Measurements from ENCODE around the gene PPP3R1.
A peak's percentile ranks its signal among the peaks of the same experiment; 100 is the strongest.

The PPP3R1 gene, protein sequence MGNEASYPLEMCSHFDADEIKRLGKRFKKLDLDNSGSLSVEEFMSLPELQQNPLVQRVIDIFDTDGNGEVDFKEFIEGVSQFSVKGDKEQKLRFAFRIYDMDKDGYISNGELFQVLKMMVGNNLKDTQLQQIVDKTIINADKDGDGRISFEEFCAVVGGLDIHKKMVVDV

DNA sequence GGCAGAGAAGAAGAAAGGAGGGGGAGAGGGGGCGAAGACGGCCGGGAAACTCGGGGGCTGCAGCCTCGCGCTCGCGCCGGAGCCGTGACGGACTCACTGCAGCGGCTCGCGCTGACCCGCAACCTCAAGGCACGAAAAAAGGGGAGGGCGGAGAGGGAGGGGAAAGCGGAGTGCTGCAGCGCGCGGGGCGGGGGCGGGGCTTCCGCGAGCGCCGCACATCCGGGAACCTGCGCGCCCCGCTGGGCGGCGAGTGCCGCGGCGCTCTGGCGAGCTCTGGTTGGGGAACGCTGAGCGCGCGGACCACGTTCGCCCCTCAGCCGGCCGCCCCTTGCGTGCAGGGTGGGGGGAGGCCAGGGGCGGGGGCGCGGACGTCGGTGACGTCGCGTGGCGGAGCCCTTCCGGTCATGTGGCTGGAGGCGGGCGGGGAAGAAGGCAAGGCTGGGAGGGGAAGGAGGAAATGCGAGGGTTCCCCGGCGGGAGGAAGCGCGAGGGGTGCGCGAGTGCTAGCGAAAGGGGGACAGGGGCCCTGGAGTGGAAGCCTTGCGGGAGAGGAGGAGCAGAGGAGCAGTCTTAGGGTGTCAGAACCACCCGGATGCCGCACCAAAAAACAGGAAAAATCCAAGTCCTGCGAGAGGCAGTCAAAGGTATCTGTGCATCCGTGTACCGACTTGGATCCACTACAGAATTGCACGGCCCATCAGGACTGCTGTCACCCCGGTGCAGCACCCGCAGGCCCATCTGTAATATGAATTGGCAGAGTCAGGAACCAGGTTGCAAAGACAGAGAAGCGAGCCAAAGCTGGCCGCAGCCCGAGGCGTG lies at the start of gene PPP3R1:
Gene PPP3R1 (minus strand): TSS at position 133 of the 819 bp plus-strand sequence. CDS start 405 bp downstream, outside the sequence.
- no peak for FAIRE-seq

DNA sequence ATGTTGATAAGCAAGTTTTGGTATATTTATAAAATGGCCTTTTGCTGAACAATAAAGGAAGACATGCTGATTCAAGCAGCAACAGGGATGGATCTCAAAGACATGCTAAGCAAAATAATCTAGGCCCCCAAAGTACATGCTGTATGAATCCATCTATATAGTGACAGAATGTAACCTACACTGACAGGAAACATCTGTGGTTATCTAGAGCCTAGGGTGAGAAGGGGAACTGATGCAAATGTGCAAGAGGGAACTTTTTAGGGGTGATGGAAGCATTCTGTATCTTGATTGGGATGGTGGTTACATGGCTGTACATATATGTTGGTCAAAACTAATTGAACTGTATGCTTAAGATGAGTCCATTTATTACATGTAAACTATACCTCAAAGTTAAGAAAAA lies 43.2 kb upstream of the PPP3R1 start:
- FAIRE-seq, result no peak

DNA sequence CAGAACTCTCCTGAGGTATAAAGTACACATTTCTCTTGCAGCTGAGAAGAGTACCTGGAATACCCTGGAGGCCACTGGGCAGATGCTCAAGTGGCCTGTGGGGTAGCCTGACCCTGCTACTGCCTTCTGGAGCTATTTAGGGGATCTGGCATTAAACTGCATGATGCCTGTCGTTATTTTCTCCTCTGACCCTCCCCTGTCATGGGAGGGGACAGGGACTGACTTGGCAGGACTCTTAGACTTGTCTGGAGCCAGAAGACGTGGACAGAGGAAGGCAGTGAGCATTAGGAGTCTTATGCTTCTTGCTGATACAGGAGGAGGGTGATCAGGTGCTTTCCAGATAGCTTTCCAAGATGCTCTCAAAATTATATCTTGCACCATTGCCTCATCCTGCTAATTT lies 42.6 kb upstream of the PPP3R1 start:
- no peak for FAIRE-seq

DNA sequence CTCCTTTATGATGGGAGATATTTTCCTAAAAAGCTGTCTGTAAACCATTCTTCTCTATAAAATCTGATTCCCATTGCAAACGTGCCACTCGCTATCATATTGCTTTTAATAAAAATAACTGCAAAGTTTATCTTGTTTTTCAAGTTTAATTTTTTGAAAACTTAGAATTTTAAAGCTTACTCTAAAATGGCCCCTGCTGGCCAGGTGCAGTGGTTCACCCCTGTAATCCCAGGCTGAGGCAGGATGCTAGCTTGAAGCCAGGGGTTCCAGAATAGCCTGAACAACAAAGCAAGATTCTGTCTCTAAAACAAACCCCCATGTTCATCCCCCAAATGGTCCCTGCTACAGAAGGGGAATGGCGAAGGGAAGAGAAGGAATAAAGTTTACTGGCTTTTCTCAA lies 41.9 kb upstream of the PPP3R1 start:
- no peak for FAIRE-seq

DNA sequence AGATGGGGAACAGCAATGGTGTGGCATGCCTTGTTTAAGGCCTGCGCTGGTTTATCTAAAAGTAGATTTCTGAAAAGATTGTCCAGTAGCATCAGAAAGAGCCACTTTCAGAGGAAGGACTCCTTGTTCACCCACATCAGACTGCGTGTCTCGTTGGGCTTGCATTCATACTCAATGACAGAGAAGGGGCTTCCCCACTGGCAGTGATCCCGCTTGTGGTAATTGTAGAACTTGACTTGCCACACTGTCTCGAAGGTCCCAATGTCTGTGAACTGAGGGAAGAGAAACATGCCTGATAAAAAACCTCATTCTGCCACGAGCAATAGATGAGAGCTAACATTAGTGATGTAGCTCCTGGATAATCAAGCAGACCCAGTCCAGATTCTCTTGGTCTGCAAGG lies 41.4 kb upstream of the PPP3R1 start:
- no peak for FAIRE-seq

DNA sequence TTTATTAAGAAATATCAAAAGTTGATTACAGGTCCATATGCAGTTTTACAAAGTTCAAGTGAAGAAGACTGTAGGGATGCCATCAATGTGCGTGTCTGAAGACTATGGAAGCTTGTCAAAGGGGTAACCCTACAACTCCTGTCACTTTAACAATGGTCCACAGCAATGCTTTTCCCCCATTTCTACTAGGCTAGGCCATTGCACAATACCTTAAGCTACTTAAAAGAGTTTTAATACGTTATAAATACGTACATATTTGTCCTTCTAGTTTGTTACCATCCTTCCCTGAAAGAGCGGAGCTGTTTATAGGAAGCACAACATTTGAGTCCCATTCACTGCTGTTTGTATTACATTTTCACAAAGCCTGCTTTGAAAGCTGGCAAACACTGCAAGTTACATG lies 40.7 kb upstream of the PPP3R1 start:
- no peak for FAIRE-seq

DNA sequence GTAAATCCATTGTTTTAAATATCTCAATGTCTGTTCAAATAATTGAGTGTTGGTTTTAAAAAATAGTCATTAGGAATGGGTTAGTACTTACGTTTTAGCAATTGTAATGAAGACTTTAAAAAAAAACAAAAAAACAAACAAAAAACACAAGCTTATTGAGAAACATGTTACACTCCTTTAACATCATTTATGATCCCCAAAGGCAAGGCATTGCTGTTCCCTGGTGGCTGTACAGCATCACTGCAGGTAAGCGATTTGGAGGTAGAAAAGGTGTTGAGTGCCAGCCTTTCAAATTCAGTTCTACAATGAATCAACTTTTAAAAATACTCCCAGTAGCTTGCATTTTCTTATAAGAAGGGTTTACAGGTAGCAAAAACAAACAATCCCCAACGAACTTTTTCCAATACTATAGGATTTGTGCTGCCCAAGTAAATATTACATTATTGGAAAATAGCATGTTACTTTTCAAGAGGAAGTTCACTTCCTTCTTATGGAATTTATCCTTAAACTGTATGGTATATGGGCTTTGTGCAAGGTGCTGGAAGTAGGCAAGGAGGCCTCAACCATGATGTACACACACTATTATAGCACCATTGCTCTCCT lies 39.9 kb upstream of the PPP3R1 start:
- FAIRE-seq, result peak; percentile 69

DNA sequence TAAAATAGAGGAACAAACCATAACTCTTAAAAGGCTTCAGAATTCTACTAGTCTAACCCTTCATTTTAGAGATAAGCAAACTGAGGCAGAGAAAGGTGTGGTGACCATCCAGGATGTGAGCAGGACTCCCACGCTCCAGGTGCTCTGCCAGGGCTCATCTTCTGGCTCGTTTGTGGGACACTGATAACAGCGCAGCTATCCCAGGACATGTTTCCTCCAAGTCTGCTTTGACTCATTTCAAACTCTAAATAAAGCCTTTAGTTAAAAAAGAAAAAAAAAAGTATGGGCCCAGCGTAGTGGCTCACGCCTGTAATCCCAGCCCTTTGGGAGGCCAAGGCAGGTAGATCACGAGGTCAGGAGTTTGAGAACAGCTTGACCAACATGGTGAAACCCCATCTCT lies 39.0 kb upstream of the PPP3R1 start:
- no peak for FAIRE-seq

DNA sequence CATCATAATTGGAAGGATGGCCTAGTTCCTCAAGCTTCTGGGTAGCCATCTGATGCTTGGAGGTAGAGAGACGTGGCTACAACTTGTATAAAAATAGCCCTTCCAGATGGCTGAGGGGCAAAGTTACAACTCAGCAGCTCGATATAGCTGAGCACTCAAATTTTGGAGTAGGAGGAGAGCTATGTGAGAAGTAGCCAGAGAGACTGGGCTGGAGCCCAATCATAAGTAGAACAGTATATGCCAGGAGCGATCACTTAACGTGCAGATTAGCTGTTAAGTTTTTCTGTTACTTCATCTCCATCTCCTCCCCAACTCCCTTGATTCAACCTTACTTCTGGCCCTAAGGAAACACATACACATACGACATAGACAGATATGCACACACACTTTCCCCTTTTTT lies 38.6 kb upstream of the PPP3R1 start:
- FAIRE-seq, result no peak

DNA sequence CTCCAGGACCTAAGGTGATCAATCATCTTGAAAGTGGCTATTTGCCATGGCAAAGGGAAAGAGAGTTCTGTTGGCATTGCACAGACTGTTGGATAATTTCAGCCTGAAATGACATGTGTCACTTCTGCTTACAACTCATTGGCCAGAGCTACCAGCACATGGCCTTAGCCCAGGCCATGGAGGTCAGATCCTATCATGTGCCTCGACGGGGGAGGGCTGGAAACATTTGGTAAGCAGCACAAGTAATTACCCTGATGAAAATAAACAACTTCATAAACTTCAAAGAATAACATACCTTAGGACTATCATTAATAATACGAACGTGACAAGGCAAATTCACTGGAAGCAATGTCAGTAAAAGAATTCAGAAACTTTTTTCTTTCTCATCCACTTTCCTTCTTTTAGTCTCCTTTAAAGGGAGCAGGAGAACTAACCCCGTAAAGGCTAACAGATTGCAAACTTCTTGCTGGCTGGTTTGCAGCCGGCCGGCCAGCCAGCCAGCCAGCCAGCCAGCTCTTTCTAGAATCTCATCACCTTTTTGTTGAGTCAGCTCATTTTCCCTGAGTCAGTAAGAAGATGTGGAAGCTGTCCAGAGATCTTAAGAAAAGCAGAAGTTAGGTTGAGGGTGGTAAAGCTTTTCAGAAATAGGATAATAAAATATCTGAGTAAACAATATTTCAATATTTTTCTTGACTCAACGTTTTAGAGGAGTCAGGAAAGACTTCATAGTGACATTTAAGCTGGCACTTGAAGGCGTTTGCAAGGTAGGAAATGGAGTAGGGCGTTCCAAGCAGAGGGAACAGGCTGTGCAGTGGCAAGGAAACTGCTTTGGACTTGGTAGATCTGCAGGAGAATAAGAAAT lies 35.5 kb upstream of the PPP3R1 start:
- no peak for FAIRE-seq

DNA sequence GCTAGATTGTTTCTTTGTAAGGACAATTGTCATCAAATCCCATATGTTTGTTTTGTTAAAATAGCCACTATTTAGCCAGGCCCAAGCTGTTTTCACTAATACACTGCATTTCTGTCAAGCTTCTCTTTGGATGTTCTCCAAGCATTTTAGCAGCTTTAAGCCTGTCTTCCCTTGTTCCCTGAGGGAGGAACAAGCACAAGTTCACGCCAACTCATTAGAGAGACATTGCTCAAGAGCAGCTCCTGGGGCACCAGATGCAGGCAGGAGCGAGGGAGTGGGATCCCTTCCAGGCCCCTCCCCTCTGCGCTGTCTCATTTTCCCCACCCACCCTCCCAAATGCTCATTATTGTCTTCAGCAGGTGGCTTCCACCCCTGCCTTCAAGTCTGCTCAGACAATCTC lies 32.6 kb upstream of the PPP3R1 start:
- FAIRE-seq, result no peak

DNA sequence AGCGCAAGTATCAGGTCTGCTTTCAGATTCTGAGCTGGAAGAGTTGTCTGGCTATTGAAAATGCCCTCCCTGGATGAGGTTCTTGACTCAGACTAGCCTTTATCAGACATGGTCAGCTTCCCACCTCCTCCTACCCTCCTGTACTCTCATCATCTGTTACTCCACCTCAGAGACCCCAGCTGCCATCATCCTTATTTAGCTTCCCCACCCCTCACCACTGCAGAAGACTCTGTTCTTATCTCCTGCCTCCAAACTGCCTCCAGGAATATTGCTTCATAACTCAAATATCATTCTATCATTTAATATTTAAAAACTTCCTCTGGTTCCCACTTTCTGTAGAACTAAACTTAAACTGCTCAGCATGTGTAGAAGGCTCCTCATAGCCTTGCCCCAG lies 31.1 kb upstream of the PPP3R1 start:
- FAIRE-seq, result no peak

DNA sequence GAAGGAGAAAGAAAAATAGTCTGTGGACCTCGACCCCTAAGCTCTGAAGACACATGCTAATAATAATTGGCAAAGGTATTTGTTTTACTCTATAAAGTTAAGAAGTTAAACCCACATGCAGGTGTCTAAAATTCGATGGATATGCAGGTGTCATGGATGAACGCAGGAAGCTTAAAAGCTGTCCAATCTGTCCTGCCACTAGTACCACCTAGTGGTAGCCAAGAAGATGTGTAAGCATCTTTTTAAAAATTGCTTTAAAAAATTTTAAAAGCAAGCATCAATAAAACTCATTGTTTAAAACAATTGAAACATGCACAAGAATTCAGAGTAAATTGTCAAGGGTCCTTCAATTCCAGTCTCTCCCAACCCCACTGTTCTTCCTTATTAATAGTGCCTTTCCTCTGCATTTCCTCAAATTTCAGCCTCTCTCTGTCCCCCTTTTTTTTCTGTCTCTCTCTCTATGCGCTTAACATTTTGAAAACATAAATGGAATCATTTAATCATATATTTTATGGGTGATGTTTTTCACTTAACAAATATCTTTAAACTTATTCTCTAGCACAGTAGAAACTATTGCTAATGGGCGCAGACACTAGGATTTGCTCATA lies 30.6 kb upstream of the PPP3R1 start:
- FAIRE-seq, result peak; percentile 77

DNA sequence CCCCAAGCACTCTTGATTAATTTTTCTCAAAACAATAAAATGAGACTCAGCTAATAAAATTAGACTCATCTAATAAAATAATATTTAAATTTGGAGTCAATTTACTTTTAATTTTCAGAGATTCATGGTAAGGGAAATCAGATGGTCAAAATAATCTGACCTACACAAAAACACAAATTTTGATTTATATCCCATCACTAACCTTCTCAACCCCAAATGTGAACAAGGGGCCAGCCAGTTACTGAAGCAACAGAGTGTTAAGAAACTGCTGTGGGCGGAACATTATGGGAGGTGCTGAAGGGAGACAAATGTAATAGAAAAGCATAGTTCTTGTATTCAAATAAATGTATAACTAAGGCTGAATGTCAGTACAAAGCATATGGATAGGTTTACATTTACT lies 28.5 kb upstream of the PPP3R1 start:
- no peak for FAIRE-seq

DNA sequence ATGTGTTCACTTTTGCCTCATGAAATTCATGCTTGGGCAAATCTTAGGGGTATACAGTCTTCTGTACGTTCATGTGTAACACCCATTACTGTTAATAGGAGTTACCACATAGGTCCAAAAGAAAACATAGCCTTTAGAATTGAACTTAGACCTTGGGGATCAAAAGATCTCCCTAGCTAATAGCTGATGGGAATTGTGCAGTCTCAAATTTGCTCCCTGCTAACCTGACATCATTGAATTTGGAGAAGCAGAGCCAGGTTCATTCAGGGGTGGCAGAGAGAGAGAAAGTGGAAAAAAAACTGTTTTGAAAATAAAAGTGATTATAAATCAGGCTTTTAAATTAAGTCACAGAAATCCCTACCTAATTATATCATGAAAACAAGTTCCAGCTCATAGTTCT lies 28.0 kb upstream of the PPP3R1 start:
- no peak for FAIRE-seq

DNA sequence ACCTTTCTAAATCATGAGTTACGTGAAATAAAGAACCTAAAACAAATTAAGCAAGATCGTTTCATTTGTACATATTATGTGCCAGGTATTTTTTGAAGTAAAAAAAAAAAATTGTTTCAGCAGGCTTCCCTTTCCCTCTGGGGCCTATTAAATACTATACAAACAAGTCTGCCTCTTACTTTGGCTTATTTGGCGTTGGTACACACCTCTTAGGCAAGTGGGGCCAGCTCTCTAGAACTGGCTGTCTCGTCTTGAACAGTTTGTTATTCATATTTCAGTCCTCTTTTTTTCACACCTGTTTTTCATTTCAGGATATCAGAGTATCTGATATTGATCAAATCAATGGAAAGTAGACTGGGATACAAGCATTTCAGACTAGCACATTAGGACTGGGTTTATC lies 27.4 kb upstream of the PPP3R1 start:
- no peak for FAIRE-seq

DNA sequence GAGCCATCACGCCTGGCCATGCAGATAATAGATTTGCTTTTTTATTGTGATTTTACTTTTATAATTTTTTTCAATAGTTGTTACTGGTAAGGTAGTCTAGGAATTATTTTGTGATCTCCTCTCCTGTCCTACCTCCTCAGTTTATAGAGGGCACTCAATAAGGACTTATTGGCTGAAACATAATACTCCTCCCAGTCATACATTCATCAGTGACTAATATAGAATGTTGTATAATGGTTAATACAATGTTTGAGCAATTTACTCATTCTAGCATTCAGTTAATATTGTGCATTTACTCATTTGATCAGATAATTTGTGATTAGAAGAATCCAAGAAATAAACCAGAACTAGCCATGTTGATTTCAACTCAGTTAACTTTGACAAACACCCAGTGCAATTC lies 25.8 kb upstream of the PPP3R1 start:
- no peak for FAIRE-seq

DNA sequence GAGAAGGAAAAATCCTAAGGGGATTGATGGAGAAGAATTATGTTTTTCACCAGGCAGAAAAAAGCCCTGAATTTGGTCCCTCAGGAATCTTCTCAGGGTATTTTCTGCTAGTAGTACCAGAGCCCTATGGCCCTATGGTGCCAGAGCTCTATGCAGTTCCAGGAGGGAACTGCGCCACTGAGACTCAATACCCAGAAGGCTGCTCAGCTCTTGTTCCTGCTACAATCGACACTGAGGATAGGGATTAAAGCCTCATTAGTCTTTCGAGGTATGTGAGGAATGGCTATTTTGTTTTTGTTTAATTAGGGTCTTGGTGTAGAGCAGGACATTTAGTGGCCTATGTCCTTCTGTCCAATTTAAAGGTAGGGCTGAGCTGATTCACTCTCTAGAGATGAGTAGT lies 21.7 kb upstream of the PPP3R1 start:
- no peak for FAIRE-seq

DNA sequence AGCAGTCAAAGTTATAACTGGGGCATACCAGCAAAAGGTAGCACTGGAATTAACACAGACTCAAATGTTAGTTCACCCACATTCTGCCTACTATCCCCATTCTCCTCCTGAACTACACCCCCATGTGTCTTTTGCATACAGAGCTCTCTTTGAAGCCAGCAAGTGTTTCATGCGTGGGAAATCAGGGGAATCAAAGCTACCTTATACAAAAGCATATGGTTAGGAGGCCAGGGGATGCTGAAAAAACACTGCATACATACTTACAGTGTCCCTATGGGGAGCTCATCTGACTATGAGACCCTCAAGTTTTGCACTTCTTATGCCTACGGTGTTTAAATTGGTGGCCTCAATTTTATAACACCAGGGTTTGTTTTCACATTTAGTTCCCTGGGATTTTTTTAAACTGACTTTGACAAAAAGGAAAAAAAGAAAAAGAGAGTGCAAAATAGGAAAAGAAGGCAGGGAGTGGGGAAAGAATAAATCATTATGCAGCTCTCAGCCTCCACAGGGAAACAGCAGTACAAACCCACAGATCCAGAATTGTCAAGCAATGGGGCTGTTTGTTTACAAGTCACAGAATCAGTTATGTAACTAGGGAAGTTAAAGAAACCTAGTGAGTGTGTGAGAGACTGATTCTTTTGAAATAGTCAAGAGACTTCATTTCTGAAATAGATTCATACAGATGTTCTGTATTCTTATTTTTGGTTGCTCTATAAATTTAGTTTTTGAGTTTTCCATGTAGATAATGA lies 20.1 kb upstream of the PPP3R1 start:
- no peak for FAIRE-seq

DNA sequence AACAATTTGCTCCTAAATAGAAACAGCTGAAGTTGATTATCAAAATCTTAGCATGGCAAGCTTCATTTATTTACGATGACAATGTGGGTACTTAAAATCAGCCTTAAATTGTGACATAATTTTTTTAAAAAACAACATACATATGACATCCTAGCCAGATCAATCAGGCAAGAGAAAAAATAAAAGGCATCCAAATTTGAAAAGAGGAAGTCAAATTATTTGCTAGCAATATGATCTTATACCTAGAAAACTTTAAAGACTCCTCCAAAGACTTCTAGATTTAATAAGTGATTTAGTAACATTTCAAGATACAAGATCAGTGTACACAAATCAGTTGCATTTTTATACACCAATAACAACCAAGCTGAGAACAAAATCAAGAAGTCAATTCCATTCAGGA lies 14.3 kb upstream of the PPP3R1 start:
- no peak for FAIRE-seq

DNA sequence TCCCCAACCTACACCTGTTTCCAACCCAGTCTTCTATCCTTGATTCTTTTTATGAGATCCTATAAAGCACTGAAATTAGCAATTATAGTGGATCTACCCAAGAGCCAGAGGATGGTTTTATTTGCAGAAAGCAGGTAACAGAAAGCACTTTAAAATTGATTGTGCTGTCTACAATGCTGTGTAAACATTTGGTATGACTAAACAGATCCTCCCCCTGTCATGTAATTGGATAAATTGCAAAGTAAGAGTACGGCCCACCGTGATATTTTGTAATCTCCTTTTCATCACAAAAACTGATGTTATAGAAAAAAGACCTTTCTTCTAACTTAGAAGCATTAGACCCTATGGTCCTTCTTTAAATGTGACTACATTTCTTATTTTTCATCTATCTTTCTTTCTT lies 11.3 kb upstream of the PPP3R1 start:
- no peak for FAIRE-seq

DNA sequence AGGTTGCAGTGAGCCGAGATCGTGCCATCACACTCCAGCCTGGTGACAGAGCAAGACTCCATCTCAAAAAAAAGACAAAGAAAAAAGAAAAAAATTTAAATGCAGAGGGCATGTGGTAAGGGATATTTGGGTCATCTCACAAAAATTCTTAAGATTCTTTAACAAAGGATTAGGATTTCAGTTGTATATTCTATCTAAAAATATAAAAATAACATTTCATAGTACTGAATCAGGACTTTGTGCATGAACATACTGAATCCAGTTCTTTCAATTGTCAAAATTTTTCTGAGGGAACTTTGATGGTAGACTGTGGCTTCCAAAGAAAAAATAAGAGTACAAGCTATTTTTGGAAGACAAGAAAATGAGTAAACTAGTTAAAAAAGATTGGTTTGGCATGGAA lies 6.5 kb upstream of the PPP3R1 start:
- FAIRE-seq, result no peak
